GOT3 (cell line): ENCODE data around the gene EIF6.

ENCODE experiments used
- DNase-seq: peaks from one replicate; lab custom pipeline; 2025; ENCODE audit warnings: mixed read lengths; lab: John Stamatoyannopoulos, UW

EIF6 gene

GRCh38 chr20:35293303-35294292 is 9.0 kb upstream of the EIF6 start:
- DNase-seq, result no peak

- DNase-seq, result no peak
These were observed 8.1 kb upstream of the EIF6 start for GRCh38 chr20:35292504-35293285.

DNA sequence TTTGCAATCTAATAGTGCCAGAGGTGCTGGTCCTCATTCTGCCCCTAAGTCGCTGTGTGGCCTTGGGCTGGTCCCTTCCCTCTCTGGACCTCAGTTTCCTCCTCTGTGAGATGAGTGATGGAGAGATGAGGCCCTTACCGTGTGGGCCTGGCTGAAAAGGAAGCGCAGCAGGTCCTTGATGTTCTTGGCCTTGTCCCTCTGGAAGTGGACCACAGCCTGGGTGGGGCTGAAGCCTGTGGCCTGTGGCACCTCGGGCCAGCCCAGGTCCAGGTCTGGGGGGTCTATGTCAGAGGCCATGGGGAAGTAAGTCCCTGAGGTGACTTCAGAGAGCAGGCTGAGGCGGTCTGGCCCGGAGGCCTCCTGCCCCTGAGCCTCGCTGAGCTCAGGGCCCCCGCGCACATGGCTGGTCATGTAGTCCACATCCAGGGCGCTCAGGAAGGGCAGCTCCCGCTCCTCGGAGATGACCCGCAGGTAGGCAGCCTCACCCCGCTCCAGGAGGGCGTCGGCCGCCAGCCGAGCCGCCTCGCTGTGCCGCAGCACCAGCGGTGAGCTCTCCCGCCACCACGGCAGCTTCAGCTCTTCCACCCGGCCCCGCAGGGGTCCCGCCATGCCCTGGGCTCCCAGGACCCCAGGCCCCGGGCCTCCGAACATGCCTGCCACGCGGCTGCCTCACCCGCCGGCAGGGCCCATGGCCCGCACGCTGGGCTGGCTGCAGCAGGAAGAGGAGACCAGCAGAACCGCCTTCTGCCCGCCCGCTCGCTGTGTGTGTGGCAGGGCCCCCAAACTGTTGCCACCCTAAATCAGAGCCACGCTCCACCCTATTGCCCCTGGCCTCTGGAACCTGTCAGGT is 7.3 kb upstream of the EIF6 start, which contains the start of gene FAM83C:
Gene FAM83C, minus strand, starts transcription at position 772 of the 850 bp plus-strand sequence. Its CDS starts 121 bp downstream, at position 651.
- DNase-seq, result no peak

DNA sequence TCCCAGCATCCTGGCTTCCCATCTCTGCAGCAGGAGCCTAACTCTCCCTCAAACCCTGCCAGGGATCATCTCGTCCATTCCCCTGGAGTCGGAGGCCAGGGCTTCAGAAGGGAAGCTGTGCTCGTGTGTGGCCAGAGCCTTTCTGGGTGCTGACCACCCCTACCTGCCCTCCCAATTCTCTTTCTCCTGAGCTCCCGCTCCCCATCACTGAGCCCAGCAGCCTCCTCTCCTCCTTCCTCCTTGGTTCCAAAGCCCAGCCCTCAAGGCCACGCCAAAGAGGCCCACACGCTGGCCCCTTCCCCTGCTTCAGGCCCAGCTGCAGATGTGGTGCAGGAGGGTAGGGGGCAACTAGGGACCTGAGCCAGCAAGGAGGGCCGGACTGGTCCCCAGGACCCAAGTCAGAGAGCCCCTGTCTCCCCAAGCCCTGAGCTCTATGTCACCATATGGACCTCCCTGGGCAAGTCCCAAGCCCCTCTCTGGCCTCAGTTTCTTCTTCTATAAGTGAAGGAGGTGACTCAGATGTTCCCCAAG is 6.4 kb upstream of the EIF6 start:
- DNase-seq, result no peak

DNA sequence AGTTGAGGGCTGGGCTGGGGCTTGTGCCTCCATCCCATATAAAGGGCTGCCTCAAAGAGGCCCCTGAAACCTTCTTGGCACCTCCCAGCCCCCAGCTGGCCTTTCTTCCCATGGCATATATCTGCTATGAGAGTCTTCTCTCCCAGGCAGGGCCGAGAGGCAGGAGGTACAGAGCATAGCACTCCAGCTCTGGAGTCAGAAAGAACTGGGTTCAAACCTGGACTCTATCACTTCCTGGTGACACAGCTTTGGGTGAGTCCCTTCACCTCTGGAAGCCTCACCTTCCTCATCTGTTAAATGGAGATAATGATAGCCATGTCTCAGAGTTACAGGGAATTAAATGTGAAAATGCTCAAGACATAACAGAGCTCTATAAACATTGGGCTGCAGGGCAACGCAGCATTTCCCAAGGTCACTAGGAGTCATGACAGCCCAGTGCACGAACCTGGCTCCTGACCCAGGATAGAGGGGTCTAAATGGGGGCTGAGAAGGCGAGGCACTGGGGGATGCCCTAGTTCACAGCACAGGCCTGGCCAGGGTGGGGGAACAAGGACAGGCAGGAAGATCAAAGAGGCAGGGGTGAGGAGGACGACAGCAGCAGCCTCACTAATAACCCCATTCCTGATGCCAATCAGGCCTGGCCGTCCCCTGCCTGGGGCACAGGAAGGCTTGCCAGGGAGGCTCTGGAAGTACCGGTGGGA is 5.8 kb upstream of the EIF6 start:
- DNase-seq, result no peak

DNA sequence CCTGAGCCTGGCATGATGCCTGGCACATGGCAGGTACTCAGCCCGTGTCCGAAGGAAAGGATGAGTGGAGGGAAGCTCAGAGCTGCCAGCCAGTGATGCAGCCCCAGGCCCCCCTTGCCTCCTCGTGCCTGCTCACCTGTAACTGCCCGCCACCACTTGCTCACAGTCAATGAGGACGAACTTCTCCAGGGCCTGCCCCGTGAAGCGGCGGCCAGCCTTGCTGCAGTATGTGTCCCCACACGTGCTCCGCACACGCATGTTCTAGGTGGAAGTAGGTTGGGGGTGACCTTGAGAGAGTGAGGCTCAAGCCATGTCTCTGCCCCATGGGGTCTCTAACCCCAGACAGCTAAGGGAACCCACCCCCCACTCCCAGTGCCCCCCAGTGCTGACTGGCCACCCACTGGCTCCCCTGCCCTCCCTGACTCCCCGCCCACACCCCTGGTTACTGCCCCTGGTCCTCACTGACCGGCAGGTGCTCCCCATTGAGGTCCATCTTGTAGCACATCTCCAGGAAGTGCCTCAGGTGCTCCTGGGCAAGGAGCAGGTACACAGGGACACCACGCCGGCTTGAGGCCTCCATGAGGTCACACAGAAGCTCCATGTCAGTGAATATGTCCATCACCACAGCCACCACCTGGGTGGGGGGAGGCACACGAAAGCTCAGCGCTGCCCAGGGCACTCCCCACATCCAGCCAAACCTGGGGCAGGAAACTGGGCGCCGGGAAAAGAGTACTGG is 3.9 kb upstream of the EIF6 start:
- DNase-seq, result no peak

- DNase-seq, result no peak
These were observed 3.1 kb upstream of the EIF6 start for GRCh38 chr20:35287509-35288324.

GRCh38 chr20:35286899-35287508 is 2.4 kb upstream of the EIF6 start:
- DNase-seq, result no peak

GRCh38 chr20:35286077-35286898 is 1.7 kb upstream of the EIF6 start:
- no peak for DNase-seq

DNA sequence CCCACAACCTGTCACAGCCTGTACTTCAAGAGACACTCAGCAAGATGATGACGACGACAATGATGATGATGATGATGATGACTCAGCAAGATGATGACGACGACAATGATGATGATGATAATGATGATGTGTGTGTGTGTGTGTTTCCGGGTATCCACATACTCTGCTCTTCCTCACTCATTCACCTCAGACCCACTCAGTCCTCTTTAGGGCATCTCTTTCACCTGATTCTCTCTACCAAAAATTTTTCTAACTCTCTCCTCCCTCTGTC is 1.2 kb upstream of the EIF6 start:
- no peak for DNase-seq

DNA sequence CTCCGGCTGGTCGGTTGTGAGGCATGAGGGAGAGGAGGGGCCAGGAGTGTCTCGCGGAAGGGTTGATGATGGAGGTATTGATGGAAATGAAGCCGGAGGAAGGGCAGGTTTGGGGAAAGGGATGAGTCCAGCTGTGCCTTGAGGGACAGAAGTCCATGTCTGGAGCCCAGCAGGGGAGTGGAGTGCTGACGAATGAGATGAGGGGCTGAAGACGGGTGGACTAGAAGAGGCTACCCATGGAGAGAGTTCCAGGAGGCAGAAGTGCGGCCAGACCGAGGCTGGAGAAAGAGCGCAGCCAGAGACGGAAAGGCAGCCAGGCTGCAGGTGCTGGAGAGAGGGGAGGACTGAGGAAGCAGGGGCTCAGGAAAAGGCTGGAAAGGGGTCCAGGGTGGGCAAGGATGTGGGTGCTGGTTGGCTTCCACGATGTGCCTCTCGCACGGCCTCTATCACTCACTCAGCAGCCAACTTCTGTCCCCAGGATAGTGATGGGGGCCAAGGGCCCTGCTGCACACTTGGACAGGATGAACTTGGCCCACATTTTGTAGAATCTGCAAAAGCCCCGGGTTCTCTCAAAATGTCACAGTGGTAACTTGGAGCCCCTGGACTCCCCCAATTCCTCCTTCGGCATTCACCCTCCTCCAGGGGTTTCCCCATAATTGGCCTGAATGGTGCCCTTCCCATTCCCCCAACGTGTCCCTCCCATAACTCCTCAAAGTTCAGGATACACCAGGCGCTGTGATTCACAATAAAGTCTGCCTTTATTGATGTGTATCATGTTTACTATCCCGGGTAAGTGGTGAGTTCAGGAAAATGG is 627 bp upstream of the EIF6 start:
- DNase-seq, result no peak

DNA sequence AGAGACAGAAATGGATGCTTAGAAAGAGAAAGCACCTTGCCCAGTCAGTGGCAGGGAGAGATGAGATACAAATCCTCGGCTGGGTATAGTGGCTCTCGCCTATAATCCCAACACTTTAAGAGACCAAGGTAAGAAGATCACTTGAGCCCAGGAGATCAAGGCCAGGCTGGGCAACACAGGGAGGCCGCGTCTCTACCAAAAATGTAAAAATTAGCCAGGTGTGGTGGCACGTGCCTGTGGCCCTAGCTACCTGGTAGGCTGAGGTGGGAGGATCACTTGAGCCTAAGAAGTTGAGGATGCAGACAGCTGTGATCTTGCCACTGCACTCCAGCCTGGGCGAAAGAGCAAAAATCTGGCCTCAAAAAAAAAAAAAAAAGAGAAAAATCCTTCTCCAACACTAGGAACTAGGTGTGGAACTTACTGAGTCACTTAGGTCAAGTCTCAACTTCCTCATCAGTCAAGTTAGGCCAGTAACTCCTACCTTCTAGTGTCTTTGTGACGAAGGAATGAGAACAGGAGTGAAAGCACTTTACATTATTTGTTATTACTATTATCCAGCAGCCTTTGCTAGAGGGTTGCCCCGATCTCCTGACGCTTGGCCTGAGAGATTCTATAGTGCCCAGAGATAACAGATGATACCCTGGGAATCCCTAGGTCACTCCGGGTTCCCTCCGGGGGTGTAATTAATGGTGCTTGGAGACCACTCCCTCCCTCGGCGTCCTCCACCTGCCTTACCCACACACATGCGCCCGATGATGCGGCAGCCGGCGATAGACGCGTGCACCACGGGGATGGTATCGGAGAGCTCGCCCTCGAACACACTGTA is 918 bp downstream of the EIF6 start:
- DNase-seq, result no peak

DNA sequence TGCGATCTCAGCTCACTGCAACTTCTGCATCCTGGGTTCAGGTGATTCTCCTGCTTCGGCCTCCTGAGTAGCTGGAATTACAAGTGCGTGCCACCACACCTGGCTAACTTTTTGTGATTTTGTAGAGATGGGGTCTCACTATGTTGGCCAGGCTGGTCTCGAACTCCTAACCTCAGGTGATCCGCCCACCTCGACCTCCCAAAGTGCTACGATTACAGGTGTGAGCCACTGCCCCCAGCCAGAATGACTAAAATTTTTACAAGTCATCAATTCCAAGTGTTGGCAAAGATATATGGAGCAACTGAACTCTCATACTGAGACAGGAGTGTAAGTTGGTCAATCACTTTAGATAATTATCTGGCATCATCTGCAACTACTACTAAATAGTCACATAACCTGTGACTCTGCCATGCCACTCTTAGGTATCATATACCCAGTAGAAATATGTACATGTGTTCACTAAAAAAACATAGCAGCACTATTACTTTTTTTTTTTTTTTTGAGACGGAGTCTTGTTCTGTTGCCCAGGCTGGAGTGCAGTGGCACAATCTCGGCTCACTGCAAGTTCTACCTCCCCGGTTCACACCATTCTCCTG is 3.0 kb downstream of the EIF6 start:
- no peak for DNase-seq

DNA sequence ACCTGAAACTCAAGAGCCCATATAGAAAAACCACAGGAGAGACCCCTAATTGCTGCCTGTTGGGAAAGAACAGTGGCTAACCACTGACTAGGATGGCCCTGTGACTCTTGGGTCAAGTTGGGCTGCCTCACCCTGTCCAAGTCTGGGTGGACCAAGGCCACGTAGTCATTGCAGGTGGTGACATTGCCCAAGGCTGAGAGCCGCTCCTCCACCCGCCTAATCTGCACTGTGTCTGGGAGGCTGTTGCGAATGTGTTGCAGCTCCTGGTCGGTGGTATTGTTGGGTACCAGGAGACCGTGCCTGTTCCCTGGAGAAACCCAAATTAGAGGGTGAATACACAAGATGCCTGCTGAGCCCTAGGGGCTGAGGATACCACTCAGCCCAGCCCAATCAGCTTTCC is 4.0 kb downstream of the EIF6 start:
- DNase-seq, result no peak

- DNase-seq, result no peak
These were observed 4.9 kb downstream of the EIF6 start for GRCh38 chr20:35279533-35280174.

DNA sequence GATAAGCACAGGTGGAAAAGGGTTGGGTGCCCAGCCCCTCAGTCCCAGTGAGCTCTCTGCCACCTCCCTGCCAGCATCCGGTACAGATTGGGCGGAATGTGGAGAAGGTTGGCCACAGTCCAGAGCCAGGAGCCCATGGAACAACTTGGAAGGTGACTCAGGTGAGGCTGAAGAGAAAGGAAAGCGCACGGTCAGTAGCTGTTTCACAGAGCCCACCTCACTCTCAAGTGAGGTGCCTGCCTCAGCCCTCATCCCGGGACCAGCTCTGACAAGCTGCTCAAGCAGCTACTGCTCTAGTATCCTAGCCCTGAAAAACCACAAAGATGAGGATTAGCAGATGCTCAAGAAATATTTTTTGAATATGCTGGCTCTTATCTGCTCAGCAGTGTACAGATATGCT is 5.5 kb downstream of the EIF6 start:
- no peak for DNase-seq
